ENCODE results near the gene CEACAM19. TPM values are rescaled to one million over a fixed set of nuclear protein-coding genes. Genes with fewer than 3 reads are reported as not detected.

CEACAM19 gene
- total and polyA plus RNA-seq, 2 of the 13 experiments (the other 11 are each of a cell fraction or from before 2014, with no cell fraction given) = 1.3 to 4.0 TPM

DNA sequence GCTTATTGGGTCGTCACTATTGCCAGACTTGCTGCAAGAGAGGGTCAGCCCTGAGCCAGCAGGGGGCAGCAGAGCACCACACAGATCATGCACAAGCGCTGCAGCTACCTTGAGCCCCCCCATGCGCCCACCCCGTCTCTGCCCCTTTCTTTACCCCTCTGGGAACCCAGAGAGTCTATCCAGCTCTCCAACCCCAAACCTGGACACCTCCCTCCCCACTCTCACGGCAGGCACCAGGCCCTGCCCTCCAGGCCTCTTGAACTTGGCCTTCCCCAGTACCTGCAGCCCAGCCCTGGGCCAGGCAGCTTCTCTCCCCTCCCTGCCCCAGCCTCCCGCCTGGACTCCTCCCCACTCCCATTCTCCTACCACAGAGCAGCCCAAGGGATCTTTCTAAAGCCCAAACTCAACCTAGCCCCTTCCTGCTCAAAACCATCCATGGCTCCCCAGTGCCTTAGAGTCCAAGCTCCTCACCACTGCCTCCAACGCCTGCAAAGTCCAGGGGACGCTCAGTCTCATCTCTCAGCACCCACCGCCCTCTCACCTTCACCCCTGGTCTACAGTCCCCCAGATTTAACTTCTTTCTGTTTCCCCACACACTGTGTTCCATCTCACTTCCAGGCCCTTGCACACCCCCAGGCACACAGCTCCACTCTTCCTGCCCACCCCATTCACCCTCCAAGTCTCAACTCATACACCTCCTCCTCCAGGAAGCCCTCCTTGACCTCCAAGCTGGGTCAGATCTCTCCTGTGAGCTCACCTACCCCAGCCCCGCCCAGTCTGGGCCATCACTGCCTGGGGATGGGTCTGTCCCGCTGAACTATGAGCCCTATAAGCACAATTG is 18.2 kb downstream of the CEACAM19 start (continued):
- TF ChIP-seq, protein P1, sequence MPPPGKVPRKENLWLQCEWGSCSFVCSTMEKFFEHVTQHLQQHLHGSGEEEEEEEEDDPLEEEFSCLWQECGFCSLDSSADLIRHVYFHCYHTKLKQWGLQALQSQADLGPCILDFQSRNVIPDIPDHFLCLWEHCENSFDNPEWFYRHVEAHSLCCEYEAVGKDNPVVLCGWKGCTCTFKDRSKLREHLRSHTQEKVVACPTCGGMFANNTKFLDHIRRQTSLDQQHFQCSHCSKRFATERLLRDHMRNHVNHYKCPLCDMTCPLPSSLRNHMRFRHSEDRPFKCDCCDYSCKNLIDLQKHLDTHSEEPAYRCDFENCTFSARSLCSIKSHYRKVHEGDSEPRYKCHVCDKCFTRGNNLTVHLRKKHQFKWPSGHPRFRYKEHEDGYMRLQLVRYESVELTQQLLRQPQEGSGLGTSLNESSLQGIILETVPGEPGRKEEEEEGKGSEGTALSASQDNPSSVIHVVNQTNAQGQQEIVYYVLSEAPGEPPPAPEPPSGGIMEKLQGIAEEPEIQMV (CRISPR knock-in tag; IDR thresholded peaks at IDR 0.05; ENCODE audit: low read depth) = no peak
- 0 out of 2 replicates have a peak, but pooled peaks have one; percentile 37 for TF ChIP-seq ZNF230 (CRISPR knock-in tag; IDR thresholded peaks at IDR 0.05)
- no peak for TF ChIP-seq ZSCAN30 (CRISPR knock-in tag; IDR thresholded peaks at IDR 0.05)
- TF ChIP-seq ZNF350 (CRISPR knock-in tag; IDR thresholded peaks at IDR 0.05; ENCODE audit: borderline replicate concordance, low read depth) = peak; percentile 20; the same call in 1 of the 2 replicates
- peak; percentile 93 for TF ChIP-seq RAD21 (CRISPR knock-in tag; IDR thresholded peaks at IDR 0.05)
- TF ChIP-seq ZSCAN29 (CRISPR knock-in tag; conservative IDR thresholded peaks at IDR 0.05) = 0 out of 2 replicates have a peak, but pooled peaks have one; percentile 12
- no peak for TF ChIP-seq POLR2G (IDR thresholded peaks at IDR 0.05; ENCODE audit: low read depth, low read length)
- TF ChIP-seq, protein P2, sequence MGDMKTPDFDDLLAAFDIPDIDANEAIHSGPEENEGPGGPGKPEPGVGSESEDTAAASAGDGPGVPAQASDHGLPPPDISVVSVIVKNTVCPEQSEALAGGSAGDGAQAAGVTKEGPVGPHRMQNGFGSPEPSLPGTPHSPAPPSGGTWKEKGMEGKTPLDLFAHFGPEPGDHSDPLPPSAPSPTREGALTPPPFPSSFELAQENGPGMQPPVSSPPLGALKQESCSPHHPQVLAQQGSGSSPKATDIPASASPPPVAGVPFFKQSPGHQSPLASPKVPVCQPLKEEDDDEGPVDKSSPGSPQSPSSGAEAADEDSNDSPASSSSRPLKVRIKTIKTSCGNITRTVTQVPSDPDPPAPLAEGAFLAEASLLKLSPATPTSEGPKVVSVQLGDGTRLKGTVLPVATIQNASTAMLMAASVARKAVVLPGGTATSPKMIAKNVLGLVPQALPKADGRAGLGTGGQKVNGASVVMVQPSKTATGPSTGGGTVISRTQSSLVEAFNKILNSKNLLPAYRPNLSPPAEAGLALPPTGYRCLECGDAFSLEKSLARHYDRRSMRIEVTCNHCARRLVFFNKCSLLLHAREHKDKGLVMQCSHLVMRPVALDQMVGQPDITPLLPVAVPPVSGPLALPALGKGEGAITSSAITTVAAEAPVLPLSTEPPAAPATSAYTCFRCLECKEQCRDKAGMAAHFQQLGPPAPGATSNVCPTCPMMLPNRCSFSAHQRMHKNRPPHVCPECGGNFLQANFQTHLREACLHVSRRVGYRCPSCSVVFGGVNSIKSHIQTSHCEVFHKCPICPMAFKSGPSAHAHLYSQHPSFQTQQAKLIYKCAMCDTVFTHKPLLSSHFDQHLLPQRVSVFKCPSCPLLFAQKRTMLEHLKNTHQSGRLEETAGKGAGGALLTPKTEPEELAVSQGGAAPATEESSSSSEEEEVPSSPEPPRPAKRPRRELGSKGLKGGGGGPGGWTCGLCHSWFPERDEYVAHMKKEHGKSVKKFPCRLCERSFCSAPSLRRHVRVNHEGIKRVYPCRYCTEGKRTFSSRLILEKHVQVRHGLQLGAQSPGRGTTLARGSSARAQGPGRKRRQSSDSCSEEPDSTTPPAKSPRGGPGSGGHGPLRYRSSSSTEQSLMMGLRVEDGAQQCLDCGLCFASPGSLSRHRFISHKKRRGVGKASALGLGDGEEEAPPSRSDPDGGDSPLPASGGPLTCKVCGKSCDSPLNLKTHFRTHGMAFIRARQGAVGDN (CRISPR knock-in tag; IDR thresholded peaks at IDR 0.05) = peak; percentile 64
- 0 out of 2 replicates have a peak, but pooled peaks have one; percentile 19 for TF ChIP-seq HDAC2 (CRISPR knock-in tag; IDR thresholded peaks at IDR 0.05)
- TF ChIP-seq, protein P3, sequence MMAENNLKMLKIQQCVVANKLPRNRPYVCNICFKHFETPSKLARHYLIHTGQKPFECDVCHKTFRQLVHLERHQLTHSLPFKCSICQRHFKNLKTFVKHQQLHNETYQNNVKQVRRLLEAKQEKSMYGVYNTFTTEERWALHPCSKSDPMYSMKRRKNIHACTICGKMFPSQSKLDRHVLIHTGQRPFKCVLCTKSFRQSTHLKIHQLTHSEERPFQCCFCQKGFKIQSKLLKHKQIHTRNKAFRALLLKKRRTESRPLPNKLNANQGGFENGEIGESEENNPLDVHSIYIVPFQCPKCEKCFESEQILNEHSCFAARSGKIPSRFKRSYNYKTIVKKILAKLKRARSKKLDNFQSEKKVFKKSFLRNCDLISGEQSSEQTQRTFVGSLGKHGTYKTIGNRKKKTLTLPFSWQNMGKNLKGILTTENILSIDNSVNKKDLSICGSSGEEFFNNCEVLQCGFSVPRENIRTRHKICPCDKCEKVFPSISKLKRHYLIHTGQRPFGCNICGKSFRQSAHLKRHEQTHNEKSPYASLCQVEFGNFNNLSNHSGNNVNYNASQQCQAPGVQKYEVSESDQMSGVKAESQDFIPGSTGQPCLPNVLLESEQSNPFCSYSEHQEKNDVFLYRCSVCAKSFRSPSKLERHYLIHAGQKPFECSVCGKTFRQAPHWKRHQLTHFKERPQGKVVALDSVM (CRISPR knock-in tag; IDR thresholded peaks at IDR 0.05) = peak; percentile 41; the same call in 1 of the 2 replicates
- TF ChIP-seq, protein P4, sequence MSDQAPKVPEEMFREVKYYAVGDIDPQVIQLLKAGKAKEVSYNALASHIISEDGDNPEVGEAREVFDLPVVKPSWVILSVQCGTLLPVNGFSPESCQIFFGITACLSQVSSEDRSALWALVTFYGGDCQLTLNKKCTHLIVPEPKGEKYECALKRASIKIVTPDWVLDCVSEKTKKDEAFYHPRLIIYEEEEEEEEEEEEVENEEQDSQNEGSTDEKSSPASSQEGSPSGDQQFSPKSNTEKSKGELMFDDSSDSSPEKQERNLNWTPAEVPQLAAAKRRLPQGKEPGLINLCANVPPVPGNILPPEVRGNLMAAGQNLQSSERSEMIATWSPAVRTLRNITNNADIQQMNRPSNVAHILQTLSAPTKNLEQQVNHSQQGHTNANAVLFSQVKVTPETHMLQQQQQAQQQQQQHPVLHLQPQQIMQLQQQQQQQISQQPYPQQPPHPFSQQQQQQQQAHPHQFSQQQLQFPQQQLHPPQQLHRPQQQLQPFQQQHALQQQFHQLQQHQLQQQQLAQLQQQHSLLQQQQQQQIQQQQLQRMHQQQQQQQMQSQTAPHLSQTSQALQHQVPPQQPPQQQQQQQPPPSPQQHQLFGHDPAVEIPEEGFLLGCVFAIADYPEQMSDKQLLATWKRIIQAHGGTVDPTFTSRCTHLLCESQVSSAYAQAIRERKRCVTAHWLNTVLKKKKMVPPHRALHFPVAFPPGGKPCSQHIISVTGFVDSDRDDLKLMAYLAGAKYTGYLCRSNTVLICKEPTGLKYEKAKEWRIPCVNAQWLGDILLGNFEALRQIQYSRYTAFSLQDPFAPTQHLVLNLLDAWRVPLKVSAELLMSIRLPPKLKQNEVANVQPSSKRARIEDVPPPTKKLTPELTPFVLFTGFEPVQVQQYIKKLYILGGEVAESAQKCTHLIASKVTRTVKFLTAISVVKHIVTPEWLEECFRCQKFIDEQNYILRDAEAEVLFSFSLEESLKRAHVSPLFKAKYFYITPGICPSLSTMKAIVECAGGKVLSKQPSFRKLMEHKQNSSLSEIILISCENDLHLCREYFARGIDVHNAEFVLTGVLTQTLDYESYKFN (CRISPR knock-in tag; conservative IDR thresholded peaks at IDR 0.05) = peak; percentile 19; the same call in 1 of the 2 replicates
- TF ChIP-seq, protein P5, sequence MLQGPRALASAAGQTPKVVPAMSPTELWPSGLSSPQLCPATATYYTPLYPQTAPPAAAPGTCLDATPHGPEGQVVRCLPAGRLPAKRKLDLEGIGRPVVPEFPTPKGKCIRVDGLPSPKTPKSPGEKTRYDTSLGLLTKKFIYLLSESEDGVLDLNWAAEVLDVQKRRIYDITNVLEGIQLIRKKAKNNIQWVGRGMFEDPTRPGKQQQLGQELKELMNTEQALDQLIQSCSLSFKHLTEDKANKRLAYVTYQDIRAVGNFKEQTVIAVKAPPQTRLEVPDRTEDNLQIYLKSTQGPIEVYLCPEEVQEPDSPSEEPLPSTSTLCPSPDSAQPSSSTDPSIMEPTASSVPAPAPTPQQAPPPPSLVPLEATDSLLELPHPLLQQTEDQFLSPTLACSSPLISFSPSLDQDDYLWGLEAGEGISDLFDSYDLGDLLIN (CRISPR knock-in tag; IDR thresholded peaks at IDR 0.05; ENCODE audit: borderline replicate concordance) = no peak
- TF ChIP-seq NFATC3 (CRISPR knock-in tag; IDR thresholded peaks at IDR 0.05) = no peak
- TF ChIP-seq MED1 (CRISPR knock-in tag; IDR thresholded peaks at IDR 0.05) = peak; percentile 26; the same call in 1 of the 2 replicates
- peak; percentile 41; the same call in 1 of the 2 replicates for TF ChIP-seq MTA1 (CRISPR knock-in tag; IDR thresholded peaks at IDR 0.05; ENCODE audit: borderline replicate concordance)
